ENCODE measurements around the gene LAMA1.

GRCh38 chr18:7062811-7063210, 54.8 kb downstream of the LAMA1 start:
- TF ChIP-seq NRF1 (IDR thresholded peaks at IDR 0.05; ENCODE audit: low read depth, low read length) = no peak
- no peak for TF ChIP-seq BACH1 (IDR thresholded peaks at IDR 0.05; ENCODE audit: low read length)
- TF ChIP-seq EZH2 (IDR thresholded peaks at IDR 0.05; ENCODE audit: low read depth, low read length, severe bottlenecking) = no peak
- TF ChIP-seq TBP (IDR thresholded peaks at IDR 0.05; ENCODE audit: low read depth, low read length) = no peak
- TF ChIP-seq POLR2AphosphoS5 (IDR thresholded peaks at IDR 0.05; ENCODE audit: low read depth, low read length) = no peak
- TF ChIP-seq POLR2A (IDR thresholded peaks at IDR 0.05; ENCODE audit: control extremely low read depth in 1 of 2, low read depth in 2 of 2, low read length in 2 of 2) = no peak
- TF ChIP-seq, protein P1, sequence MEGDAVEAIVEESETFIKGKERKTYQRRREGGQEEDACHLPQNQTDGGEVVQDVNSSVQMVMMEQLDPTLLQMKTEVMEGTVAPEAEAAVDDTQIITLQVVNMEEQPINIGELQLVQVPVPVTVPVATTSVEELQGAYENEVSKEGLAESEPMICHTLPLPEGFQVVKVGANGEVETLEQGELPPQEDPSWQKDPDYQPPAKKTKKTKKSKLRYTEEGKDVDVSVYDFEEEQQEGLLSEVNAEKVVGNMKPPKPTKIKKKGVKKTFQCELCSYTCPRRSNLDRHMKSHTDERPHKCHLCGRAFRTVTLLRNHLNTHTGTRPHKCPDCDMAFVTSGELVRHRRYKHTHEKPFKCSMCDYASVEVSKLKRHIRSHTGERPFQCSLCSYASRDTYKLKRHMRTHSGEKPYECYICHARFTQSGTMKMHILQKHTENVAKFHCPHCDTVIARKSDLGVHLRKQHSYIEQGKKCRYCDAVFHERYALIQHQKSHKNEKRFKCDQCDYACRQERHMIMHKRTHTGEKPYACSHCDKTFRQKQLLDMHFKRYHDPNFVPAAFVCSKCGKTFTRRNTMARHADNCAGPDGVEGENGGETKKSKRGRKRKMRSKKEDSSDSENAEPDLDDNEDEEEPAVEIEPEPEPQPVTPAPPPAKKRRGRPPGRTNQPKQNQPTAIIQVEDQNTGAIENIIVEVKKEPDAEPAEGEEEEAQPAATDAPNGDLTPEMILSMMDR (IDR thresholded peaks at IDR 0.05; ENCODE audit: control extremely low read depth in 1 of 3, insufficient read depth in 1 of 3, low read depth in 1 of 3, low read length in 3 of 3) = no peak
- TF ChIP-seq SIN3A (conservative IDR thresholded peaks at IDR 0.05 in 1 of 2, IDR thresholded peaks at IDR 0.05 in 1 of 2; ENCODE audit: low read depth in 1 of 2, low read length in 2 of 2) = no peak
- no peak for TF ChIP-seq KDM5A (IDR thresholded peaks at IDR 0.05; ENCODE audit: low read length)
- no peak for TF ChIP-seq EP300 (IDR thresholded peaks at IDR 0.05; ENCODE audit: borderline replicate concordance in 1 of 2, low read depth in 2 of 2, low read length in 2 of 2)
- no peak for TF ChIP-seq CBX5 (IDR thresholded peaks at IDR 0.05; ENCODE audit: low read depth, low read length)
- TF ChIP-seq RBBP5 (IDR thresholded peaks at IDR 0.05; ENCODE audit: borderline replicate concordance, low read depth, low read length) = no peak
- TF ChIP-seq RFX5 (IDR thresholded peaks at IDR 0.05; ENCODE audit: borderline replicate concordance, low read depth, low read length) = no peak
- TF ChIP-seq HDAC6 (IDR thresholded peaks at IDR 0.05; ENCODE audit: low read depth, low read length) = no peak

Data from H1 (cell line).